ENCODE measurements around the gene RNF220. TPM values are rescaled to one million over a fixed set of nuclear protein-coding genes. Genes with fewer than 3 reads are reported as not detected.

Gene RNF220
- total and polyA plus RNA-seq, 2 of the 4 experiments (the other 2 are of a cell fraction), result 71.8 to 77.1 TPM

DNA sequence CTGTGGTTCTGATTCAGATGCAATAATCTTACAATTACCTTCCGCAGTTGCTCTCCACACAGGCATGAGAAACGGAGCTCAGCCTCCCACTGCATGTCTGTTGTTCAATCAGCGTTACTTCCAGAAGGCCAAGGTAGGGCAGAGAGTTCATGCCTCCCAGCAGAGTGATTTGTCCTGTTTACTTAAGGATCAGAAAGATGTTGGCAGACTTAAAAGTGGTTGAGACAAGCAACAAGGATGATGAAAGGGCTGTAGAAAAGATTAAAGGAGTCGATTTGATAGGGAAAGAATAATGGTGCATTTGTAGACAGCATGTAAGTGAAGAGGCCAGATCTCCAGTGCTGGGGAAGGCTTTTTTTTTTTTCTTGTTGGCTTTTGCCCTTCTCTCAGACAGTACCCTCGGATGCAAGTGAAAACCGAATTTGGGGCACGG is 296.1 kb downstream of the RNF220 start:
- Histone ChIP-seq H4K5ac (ENCODE audit: low read depth, low read length) (no peak overlapping the region), H3K4me3 (ENCODE audit: insufficient read depth, low read depth, low read length) (no peak overlapping the region), H3K9me3 (ENCODE audit: control insufficient read depth, insufficient read depth, low read length) (no peaks in the 10 kb centered on the region), H2AK5ac (ENCODE audit: low read depth, low read length) (no peak overlapping the region), H3K18ac (ENCODE audit: low read depth, low read length) (no peak overlapping the region), H3K9me1 (ENCODE audit: insufficient read depth, low read length) (no peaks in the 10 kb centered on the region), H2BK5ac (ENCODE audit: low read depth, low read length, poor library complexity, severe bottlenecking) (no peak overlapping the region), H3K79me1 (ENCODE audit: low read depth in 1 of 2, low read length in 2 of 2) (no peaks in the 10 kb centered on the region), H3K4ac (ENCODE audit: low read depth, low read length) (no peak overlapping the region), H3K4me2 (ENCODE audit: low read depth, low read length) (no peak overlapping the region), H3K27me3 (ENCODE audit: control insufficient read depth, insufficient read depth, low read length) (peaks cover 8% of the 10 kb centered on the region), H4K8ac (ENCODE audit: low read depth in 2 of 2, low read length in 2 of 2) (no peak overlapping the region), H3K4me1 (ENCODE audit: control insufficient read depth, insufficient read depth, low read length) (peaks cover 2% of the 10 kb centered on the region; the same call in 1 of the 2 replicates), H3K14ac (replicated peaks; ENCODE audit: low read depth, low read length) (0 out of 2 replicates have a peak overlapping the region, but pooled peaks have one; percentile 51), H3K27ac (ENCODE audit: insufficient read depth, low read length) (no peak overlapping the region), H2AFZ (replicated peaks; ENCODE audit: low read length, poor library complexity) (peak overlapping the region; percentile 56), H3K9ac (ENCODE audit: low read depth, low read length) (no peak overlapping the region), H4K20me1 (ENCODE audit: insufficient read depth, low read length) (no peaks in the 10 kb centered on the region), H4K91ac (ENCODE audit: insufficient read depth, low read depth, low read length) (no peak overlapping the region), H3K56ac (ENCODE audit: extremely low read depth, insufficient read depth, low read length) (no peak overlapping the region), H2BK15ac (ENCODE audit: low read depth, low read length) (no peak overlapping the region), H2AK9ac (replicated peaks; ENCODE audit: low read depth, low read length, poor library complexity) (peak overlapping the region; percentile 24), H2BK120ac (ENCODE audit: low read depth, low read length) (no peak overlapping the region), H3K36me3 (ENCODE audit: control insufficient read depth, insufficient read depth, low read length) (no peaks in the 10 kb centered on the region), H3K23ac (ENCODE audit: low read depth, low read length) (no peak overlapping the region), H2BK20ac (ENCODE audit: low read depth, low read length) (no peak overlapping the region)
- in situ Hi-C loops (cut with MboI; ENCODE audit: low sequenced_read_pairs) (no loop called here), dilution Hi-C loops (cut with HindIII; ENCODE audit: low sequenced_read_pairs, unreplicated experiment) (no loop called here), intact Hi-C loops (cut with micrococcal nuclease) (no loop called here)
- ChIA-PET CTCF (no interaction called here), POLR2A (ENCODE audit: unreplicated experiment) (no interaction called here)
- 83% methylated on average over 1 of the region's 7 CpGs; no CpG with 5 or more reads in 1 of the 2 experiments for WGBS, 2 experiments (ENCODE audit: extremely low coverage in 2 of 2, insufficient read length in 1 of 2)
- DNase-seq (no peak), ATAC-seq (ENCODE audit: low read depth) (no peak; the same call in 1 of the 2 replicates)
- no TSS peak for BruUV-seq (replicated peaks)
- TF ChIP-seq FOS (IDR thresholded peaks at IDR 0.05; ENCODE audit: low read depth, low read length), result no peak
- TF ChIP-seq NFE2L2 (IDR thresholded peaks at IDR 0.05; ENCODE audit: low read depth, low read length), result no peak
- TF ChIP-seq BHLHE40 (IDR thresholded peaks at IDR 0.05; ENCODE audit: low read depth, low read length), result no peak
- no peak for TF ChIP-seq POLR2A (IDR thresholded peaks at IDR 0.05; ENCODE audit: low read depth, low read length)
- no peak for TF ChIP-seq RCOR1 (IDR thresholded peaks at IDR 0.05; ENCODE audit: insufficient replicate concordance, low read length)
- TF ChIP-seq RFX5 (IDR thresholded peaks at IDR 0.05; ENCODE audit: low read depth, low read length), result no peak
- no peak for TF ChIP-seq CEBPB (IDR thresholded peaks at IDR 0.05; ENCODE audit: low read depth, low read length)
- no peak for TF ChIP-seq MXI1 (IDR thresholded peaks at IDR 0.05; ENCODE audit: borderline replicate concordance, low read depth, low read length)
- TF ChIP-seq, protein P1, sequence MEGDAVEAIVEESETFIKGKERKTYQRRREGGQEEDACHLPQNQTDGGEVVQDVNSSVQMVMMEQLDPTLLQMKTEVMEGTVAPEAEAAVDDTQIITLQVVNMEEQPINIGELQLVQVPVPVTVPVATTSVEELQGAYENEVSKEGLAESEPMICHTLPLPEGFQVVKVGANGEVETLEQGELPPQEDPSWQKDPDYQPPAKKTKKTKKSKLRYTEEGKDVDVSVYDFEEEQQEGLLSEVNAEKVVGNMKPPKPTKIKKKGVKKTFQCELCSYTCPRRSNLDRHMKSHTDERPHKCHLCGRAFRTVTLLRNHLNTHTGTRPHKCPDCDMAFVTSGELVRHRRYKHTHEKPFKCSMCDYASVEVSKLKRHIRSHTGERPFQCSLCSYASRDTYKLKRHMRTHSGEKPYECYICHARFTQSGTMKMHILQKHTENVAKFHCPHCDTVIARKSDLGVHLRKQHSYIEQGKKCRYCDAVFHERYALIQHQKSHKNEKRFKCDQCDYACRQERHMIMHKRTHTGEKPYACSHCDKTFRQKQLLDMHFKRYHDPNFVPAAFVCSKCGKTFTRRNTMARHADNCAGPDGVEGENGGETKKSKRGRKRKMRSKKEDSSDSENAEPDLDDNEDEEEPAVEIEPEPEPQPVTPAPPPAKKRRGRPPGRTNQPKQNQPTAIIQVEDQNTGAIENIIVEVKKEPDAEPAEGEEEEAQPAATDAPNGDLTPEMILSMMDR (conservative IDR thresholded peaks at IDR 0.05; ENCODE audit: low read depth, low read length), result no peak
- TF ChIP-seq CHD1 (IDR thresholded peaks at IDR 0.05; ENCODE audit: low read depth, low read length), result no peak
- TF ChIP-seq RAD21 (IDR thresholded peaks at IDR 0.05; ENCODE audit: low read length), result no peak
- TF ChIP-seq MAFK (IDR thresholded peaks at IDR 0.05; ENCODE audit: low read depth, low read length), result no peak
- TF ChIP-seq MAZ (IDR thresholded peaks at IDR 0.05; ENCODE audit: borderline replicate concordance, low read depth, low read length), result no peak
- TF ChIP-seq, protein P2, sequence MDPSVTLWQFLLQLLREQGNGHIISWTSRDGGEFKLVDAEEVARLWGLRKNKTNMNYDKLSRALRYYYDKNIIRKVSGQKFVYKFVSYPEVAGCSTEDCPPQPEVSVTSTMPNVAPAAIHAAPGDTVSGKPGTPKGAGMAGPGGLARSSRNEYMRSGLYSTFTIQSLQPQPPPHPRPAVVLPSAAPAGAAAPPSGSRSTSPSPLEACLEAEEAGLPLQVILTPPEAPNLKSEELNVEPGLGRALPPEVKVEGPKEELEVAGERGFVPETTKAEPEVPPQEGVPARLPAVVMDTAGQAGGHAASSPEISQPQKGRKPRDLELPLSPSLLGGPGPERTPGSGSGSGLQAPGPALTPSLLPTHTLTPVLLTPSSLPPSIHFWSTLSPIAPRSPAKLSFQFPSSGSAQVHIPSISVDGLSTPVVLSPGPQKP (IDR thresholded peaks at IDR 0.05; ENCODE audit: borderline replicate concordance, low read depth, low read length), result no peak
- TF ChIP-seq, protein P3, sequence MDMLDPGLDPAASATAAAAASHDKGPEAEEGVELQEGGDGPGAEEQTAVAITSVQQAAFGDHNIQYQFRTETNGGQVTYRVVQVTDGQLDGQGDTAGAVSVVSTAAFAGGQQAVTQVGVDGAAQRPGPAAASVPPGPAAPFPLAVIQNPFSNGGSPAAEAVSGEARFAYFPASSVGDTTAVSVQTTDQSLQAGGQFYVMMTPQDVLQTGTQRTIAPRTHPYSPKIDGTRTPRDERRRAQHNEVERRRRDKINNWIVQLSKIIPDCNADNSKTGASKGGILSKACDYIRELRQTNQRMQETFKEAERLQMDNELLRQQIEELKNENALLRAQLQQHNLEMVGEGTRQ (IDR thresholded peaks at IDR 0.05; ENCODE audit: low read depth, low read length), result no peak
- TF ChIP-seq SMC3 (IDR thresholded peaks at IDR 0.05; ENCODE audit: low read depth, low read length), result no peak
